Breast epithelium (tissue), 4 donors: ENCODE measurements around the gene C1QTNF2. TPM values are rescaled to one million over a fixed set of nuclear protein-coding genes. Genes with fewer than 3 reads are reported as not detected.

Experiments used
- DNase-seq, 2 donors: peaks; one replicate each; pipeline ENCODE4 v3.0.0-alpha.2; 2019; ENCODE audit warnings: low spot score in 2 of 2
- H3K27ac ChIP-seq, 2 donors: fragments of 200-600 bp; sonication (generic) in 1 of 2; one replicate each; pipeline ENCODE4 v1.5.1; 2016 to 2019; ENCODE audit warnings: mild to moderate bottlenecking in 1 of 2
- H3K27me3 ChIP-seq, 2 donors: fragments of 200-600 bp; sonication (generic) in 1 of 2; one replicate each; pipeline versions ENCODE4 v1.5.1 to v1.6.0; 2017 to 2019; ENCODE audit warnings: control low read depth in 1 of 2, mild to moderate bottlenecking in 1 of 2
- H3K36me3 ChIP-seq: fragments of 200-600 bp; one replicate; pipeline ENCODE4 v1.5.1; 2019
- H3K4me1 ChIP-seq, 2 donors: fragments of 200-600 bp; sonication (generic); one replicate each; pipeline ENCODE4 v1.5.1; 2016 to 2019; ENCODE audit warnings: control low read depth in 1 of 2
- H3K4me3 ChIP-seq, 3 donors: fragments of 200-600 bp; sonication (generic); 1 replicate in 2 of 3; 2 replicates in 1 of 3; pipeline ENCODE4 v1.5.1; 2016 to 2019; ENCODE audit warnings: mild to moderate bottlenecking in 3 of 3, moderate library complexity in 2 of 3
- H3K9me3 ChIP-seq, 2 donors: fragments of 200-600 bp; sonication (generic) in 1 of 2; one replicate each; pipeline ENCODE4 v1.5.1; 2016 to 2019; ENCODE audit warnings: control low read depth in 1 of 2
- CTCF ChIP-seq, 3 donors: fragments of 450-650 bp; IDR thresholded peaks; one replicate each; pipeline ENCODE4 v1.5.1; 2016 to 2017; ENCODE audit warnings: antibody characterized with exemption in 3 of 3, mild to moderate bottlenecking in 3 of 3, moderate library complexity in 3 of 3
- POLR2A ChIP-seq: fragments of 450-650 bp; IDR thresholded peaks from one replicate; pipeline ENCODE4 v1.6.1; 2016; ENCODE audit warnings: antibody characterized with exemption, mild to moderate bottlenecking, moderate library complexity
- POLR2AphosphoS5 ChIP-seq, 3 donors: sonication (generic); formaldehyde crosslinking; IDR thresholded peaks; one replicate each; pipeline ENCODE4 v1.6.1; 2017; ENCODE audit warnings: antibody characterized with exemption in 3 of 3
- intact Hi-C: fragments of 100-400 bp; cut with DNase I; formaldehyde crosslinking; loops from one replicate; pipeline ENCODE4 v1.15.1; 2023; ENCODE audit warnings: low total_unique reads
- total RNA-seq, 3 donors: library from RNA; depleted of rRNA; stranded (reverse); fragments of >200 nt; gene quantifications; one replicate each; pipeline ENCODE4 v1.1.0, GENCODE V29; 2016

The C1QTNF2 gene
- total RNA-seq, 3 donors from 2014 or later = under 0.01 to 0.48 (median 0.44) TPM

GRCh38 chr5:160360310-160360709 is 10.1 kb downstream of the C1QTNF2 start:
- intact Hi-C loops = no loop called here
- Histone ChIP-seq H3K4me3 (no peak overlapping the region), H3K9me3 (no peaks in the 10 kb centered on the region), H3K4me1 (peaks cover 0 to 5% of the 10 kb centered on the region in 2 donors), H3K27me3 (no peaks in the 10 kb centered on the region), H3K36me3 (no peaks in the 10 kb centered on the region), H3K27ac (peak overlapping the region in 1 of 2 donors; percentile 22)
- DNase-seq = no peak
- TF ChIP-seq POLR2A = no peak
- TF ChIP-seq POLR2AphosphoS5 (IDR thresholded peaks at IDR 0.05) = no peak
- no peak for TF ChIP-seq CTCF (IDR thresholded peaks at IDR 0.05)

GRCh38 chr5:160359816-160360215 is 10.6 kb downstream of the C1QTNF2 start:
- intact Hi-C loops = no loop called here
- Histone ChIP-seq H3K36me3 (no peaks in the 10 kb centered on the region), H3K27ac (peak overlapping the region; percentile 22 to 55), H3K4me3 (no peak overlapping the region), H3K4me1 (peaks cover 0 to 5% of the 10 kb centered on the region in 2 donors), H3K27me3 (no peaks in the 10 kb centered on the region), H3K9me3 (no peaks in the 10 kb centered on the region)
- DNase-seq = peak in 1 of 2 donors; percentile 59
- TF ChIP-seq POLR2A = no peak
- TF ChIP-seq CTCF (IDR thresholded peaks at IDR 0.05) = no peak
- TF ChIP-seq POLR2AphosphoS5 (IDR thresholded peaks at IDR 0.05) = no peak

GRCh38 chr5:160359242-160359641 is 11.2 kb downstream of the C1QTNF2 start:
- intact Hi-C loops = no loop called here
- H3K4me3 ChIP-seq = no peak overlapping the region
- H3K27ac ChIP-seq = peak overlapping the region in 1 of 2 donors; percentile 22
- H3K4me1 ChIP-seq = peaks cover 0 to 5% of the 10 kb centered on the region in 2 donors
- no peaks in the 10 kb centered on the region for H3K9me3 ChIP-seq
- no peaks in the 10 kb centered on the region for H3K36me3 ChIP-seq
- TF ChIP-seq POLR2AphosphoS5 (IDR thresholded peaks at IDR 0.05) = no peak
- no peak for TF ChIP-seq POLR2A
- no peak for TF ChIP-seq CTCF (IDR thresholded peaks at IDR 0.05)
- no peaks in the 10 kb centered on the region for H3K27me3 ChIP-seq
- no peak for DNase-seq

GRCh38 chr5:160357861-160358411 is 12.5 kb downstream of the C1QTNF2 start:
- intact Hi-C loops = no loop called here
- Histone ChIP-seq H3K4me1 (no peaks in the 10 kb centered on the region), H3K9me3 (no peaks in the 10 kb centered on the region), H3K27ac (peak overlapping the region; percentile 38 to 48), H3K36me3 (no peaks in the 10 kb centered on the region), H3K27me3 (no peaks in the 10 kb centered on the region), H3K4me3 (no peak overlapping the region)
- no peak for TF ChIP-seq POLR2A
- TF ChIP-seq CTCF (IDR thresholded peaks at IDR 0.05) = no peak
- TF ChIP-seq POLR2AphosphoS5 (IDR thresholded peaks at IDR 0.05) = no peak
- no peak for DNase-seq

GRCh38 chr5:160357394-160357793 is 13.0 kb downstream of the C1QTNF2 start:
- intact Hi-C loops = no loop called here
- H3K4me3 ChIP-seq = no peak overlapping the region
- no peaks in the 10 kb centered on the region for H3K27me3 ChIP-seq
- no peak overlapping the region for H3K27ac ChIP-seq
- no peaks in the 10 kb centered on the region for H3K36me3 ChIP-seq
- DNase-seq = no peak
- no peaks in the 10 kb centered on the region for H3K4me1 ChIP-seq
- TF ChIP-seq CTCF (IDR thresholded peaks at IDR 0.05) = no peak
- TF ChIP-seq POLR2A = no peak
- no peak for TF ChIP-seq POLR2AphosphoS5 (IDR thresholded peaks at IDR 0.05)
- no peaks in the 10 kb centered on the region for H3K9me3 ChIP-seq
